H9 (cell line): ENCODE data around the gene VSTM4. TPM values are rescaled to one million over a fixed set of nuclear protein-coding genes. Genes with fewer than 3 reads are reported as not detected.

Experiments
- DNase-seq: peaks from one replicate; pipeline ENCODE4 v3.0.0-alpha.2; 2017
- H2AFZ ChIP-seq: one replicate; pipeline ENCODE4 v1.6.1; 2013; ENCODE audit warnings: mild to moderate bottlenecking, low read length, control low read depth, moderate library complexity
- H2AK5ac ChIP-seq: 2 replicates; pipeline ENCODE4 v1.6.1; 2013; ENCODE audit warnings: low read length, control low read depth, mixed read lengths; ENCODE audit not compliant: insufficient read length
- H2BK120ac ChIP-seq: one replicate; pipeline ENCODE4 v1.6.1; 2013; ENCODE audit warnings: low read depth, mild to moderate bottlenecking, low read length, control low read depth, inconsistent platforms; ENCODE audit not compliant: poor library complexity, severe bottlenecking
- H2BK12ac ChIP-seq: 2 replicates; pipeline ENCODE4 v1.6.1; 2013; ENCODE audit warnings: low read length, control low read depth, mixed read lengths, low read depth; ENCODE audit not compliant: insufficient read length
- H2BK15ac ChIP-seq: 2 replicates; pipeline ENCODE4 v1.6.1; 2013; ENCODE audit warnings: low read depth, low read length, control low read depth
- H2BK20ac ChIP-seq: one replicate; pipeline ENCODE4 v1.6.1; 2013; ENCODE audit warnings: low read depth, mild to moderate bottlenecking, low read length, control low read depth, inconsistent platforms; ENCODE audit not compliant: poor library complexity, severe bottlenecking
- H2BK5ac ChIP-seq: 2 replicates; pipeline ENCODE4 v1.6.1; 2013; ENCODE audit warnings: low read length, control low read depth, mixed read lengths; ENCODE audit not compliant: insufficient read length
- H3K14ac ChIP-seq: 2 replicates; pipeline ENCODE4 v1.6.1; 2013; ENCODE audit warnings: low read length, control low read depth; ENCODE audit not compliant: insufficient read depth
- H3K18ac ChIP-seq: 2 replicates; pipeline ENCODE4 v1.6.1; 2013; ENCODE audit warnings: low read depth, mild to moderate bottlenecking, mixed read lengths, low read length, control low read depth; ENCODE audit not compliant: insufficient read length
- H3K23ac ChIP-seq: 2 replicates; pipeline ENCODE4 v1.6.1; 2013; ENCODE audit warnings: low read length, control low read depth, mixed read lengths, low read depth; ENCODE audit not compliant: insufficient read length
- H3K23me2 ChIP-seq: 2 replicates; pipeline ENCODE4 v1.6.1; 2013; ENCODE audit warnings: low read depth, mild to moderate bottlenecking, mixed read lengths, low read length, control low read depth; ENCODE audit not compliant: insufficient read length, poor library complexity, severe bottlenecking
- H3K27ac ChIP-seq: 2 replicates; pipeline ENCODE4 v1.5.1; 2013; ENCODE audit warnings: low read length, control low read depth, mixed read lengths, low read depth; ENCODE audit not compliant: insufficient read length
- H3K27me3 ChIP-seq: 2 replicates; pipeline ENCODE4 v1.6.1; 2013; ENCODE audit warnings: low read length, control low read depth, inconsistent platforms; ENCODE audit not compliant: insufficient read depth
- H3K4ac ChIP-seq: 2 replicates; pipeline ENCODE4 v1.6.1; 2013; ENCODE audit warnings: low read depth, mild to moderate bottlenecking, control low read depth, inconsistent platforms, low read length, moderate library complexity
- H3K4me1 ChIP-seq: 2 replicates; pipeline ENCODE4 v1.6.1; 2013; ENCODE audit warnings: low read length, control low read depth, inconsistent platforms; ENCODE audit not compliant: insufficient read depth
- H3K4me2 ChIP-seq: 2 replicates; pipeline ENCODE4 v1.6.1; 2013; ENCODE audit warnings: low read length, control low read depth, mixed read lengths; ENCODE audit not compliant: insufficient read length, insufficient read depth
- H3K56ac ChIP-seq: 2 replicates; pipeline ENCODE4 v1.6.1; 2013; ENCODE audit warnings: low read depth, mild to moderate bottlenecking, mixed read lengths, low read length, control low read depth; ENCODE audit not compliant: insufficient read length
- H3K79me1 ChIP-seq: 2 replicates; pipeline ENCODE4 v1.6.1; 2013; ENCODE audit warnings: low read depth, mild to moderate bottlenecking, moderate library complexity, low read length, control low read depth, inconsistent platforms; ENCODE audit not compliant: insufficient read depth, poor library complexity, severe bottlenecking
- H3K79me2 ChIP-seq: 2 replicates; pipeline ENCODE4 v1.6.1; 2013; ENCODE audit warnings: low read length, control low read depth, inconsistent platforms; ENCODE audit not compliant: insufficient read depth
- H3K9ac ChIP-seq: 2 replicates; pipeline ENCODE4 v1.6.1; 2013; ENCODE audit warnings: low read length, control low read depth, mixed read lengths; ENCODE audit not compliant: insufficient read length; ENCODE audit errors: extremely low read depth
- H3K9me3 ChIP-seq: one replicate; pipeline ENCODE4 v1.6.1; 2013; ENCODE audit warnings: low read depth, low read length, inconsistent platforms; ENCODE audit not compliant: control insufficient read depth
- H3T11ph ChIP-seq: one replicate; pipeline ENCODE4 v1.6.1; 2013; ENCODE audit warnings: mild to moderate bottlenecking, low read length, control low read depth, inconsistent platforms
- H4K20me1 ChIP-seq: one replicate; pipeline ENCODE4 v1.6.1; 2013; ENCODE audit not compliant: control insufficient read depth, insufficient read length, insufficient read depth
- H4K5ac ChIP-seq: 2 replicates; pipeline ENCODE4 v1.6.1; 2013; ENCODE audit warnings: low read depth, mild to moderate bottlenecking, mixed read lengths, low read length, control low read depth; ENCODE audit not compliant: insufficient read length
- H4K8ac ChIP-seq: replicated peaks from 2 replicates; pipeline ENCODE4 v1.6.1; 2013; ENCODE audit warnings: low read length, control low read depth, mixed read lengths, low read depth; ENCODE audit not compliant: insufficient read length
- H4K91ac ChIP-seq: 2 replicates; pipeline ENCODE4 v1.6.1; 2013; ENCODE audit warnings: low read depth, mild to moderate bottlenecking, moderate library complexity, mixed read lengths, low read length, control low read depth; ENCODE audit not compliant: insufficient read length
- H3K27ac Mint-ChIP-seq, 3 experiments: 2 replicates in 2 of 3; 3 replicates in 1 of 3; pipeline ENCODE4 v1.8.0; 2020 to 2021; ENCODE audit warnings: mixed read lengths in 3 of 3, mild to moderate bottlenecking in 1 of 3, moderate library complexity in 1 of 3
- H3K27me3 Mint-ChIP-seq: 2 replicates; pipeline ENCODE4 v1.8.0; 2021; ENCODE audit warnings: low read depth, mild to moderate bottlenecking, moderate library complexity, mixed read lengths
- H3K36me3 Mint-ChIP-seq, 3 experiments: 2 replicates in 2 of 3; 3 replicates in 1 of 3; pipeline ENCODE4 v1.8.0; 2020 to 2021; ENCODE audit warnings: low read depth in 3 of 3, mixed read lengths in 3 of 3; ENCODE audit not compliant: insufficient read depth in 1 of 3
- H3K4me1 Mint-ChIP-seq, 2 experiments: 2 replicates each; pipeline ENCODE4 v1.8.0; 2020; ENCODE audit warnings: mixed read lengths in 2 of 2
- H3K4me3 Mint-ChIP-seq, 2 experiments: 2 replicates in 1 of 2; 3 replicates in 1 of 2; pipeline ENCODE4 v1.8.0; 2020 to 2021; ENCODE audit warnings: mild to moderate bottlenecking in 2 of 2, mixed read lengths in 2 of 2, moderate library complexity in 1 of 2
- H3K9me3 Mint-ChIP-seq, 2 experiments: 2 replicates in 1 of 2; 3 replicates in 1 of 2; pipeline ENCODE4 v1.8.0; 2020; ENCODE audit warnings: mild to moderate bottlenecking in 2 of 2, mixed read lengths in 2 of 2, moderate library complexity in 1 of 2
- WGBS: extraction: QIAGEN DNeasy Blood & Tissue Kit; methylation state at CpG from one replicate; pipeline ENCODE4 v1.1.7; 2013; ENCODE audit warnings: missing lambda C conversion rate, low lambda C conversion rate, mixed read lengths; ENCODE audit not compliant: insufficient read length; ENCODE audit errors: extremely low coverage; 5-methylcytosine and 5-hydroxymethylcytosine counted together
- total RNA-seq: library from RNA; stranded (reverse); gene quantifications from 2 replicates; pipeline ENCODE4 v1.2.1, GENCODE V29; 2021
- TF ChIP-seq, protein P1 (sequence below): fragments of 200-600 bp; sonication (generic); conservative IDR thresholded peaks from 3 replicates; pipeline ENCODE4 v1.8.0; 2021; ENCODE audit warnings: antibody characterized with exemption, mild to moderate bottlenecking

The VSTM4 gene
- total RNA-seq, 1 experiment from 2014 or later = 0.44 TPM

DNA sequence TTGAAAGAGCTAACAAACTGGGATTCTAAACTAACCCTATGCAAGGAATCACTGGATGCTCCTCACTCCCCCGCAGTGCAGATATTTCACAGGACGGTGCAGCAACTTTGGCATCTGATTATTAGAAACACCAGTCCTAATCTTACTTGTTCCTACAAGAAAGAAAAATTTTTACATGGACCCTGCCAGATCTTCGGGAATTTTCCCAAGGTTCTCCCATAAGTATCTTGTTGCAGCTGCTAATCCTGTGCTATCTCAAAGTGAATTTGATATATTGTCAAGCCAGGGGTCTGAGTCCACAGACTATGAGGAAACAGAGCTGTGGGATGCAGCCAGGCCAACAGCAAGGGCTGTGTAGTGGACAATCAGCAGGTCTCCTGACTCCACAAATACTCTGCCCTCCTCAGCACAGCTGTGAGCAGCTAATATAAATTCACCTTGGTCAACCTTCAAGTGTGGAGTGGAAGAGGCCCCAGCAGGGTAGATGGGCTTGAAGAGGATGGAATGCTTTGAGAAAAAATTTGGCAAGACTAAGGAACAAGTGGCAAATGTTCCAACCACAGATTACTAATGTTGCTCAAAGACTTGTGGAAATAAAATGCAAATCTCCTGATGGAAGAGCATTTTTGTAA is 25.6 kb downstream of the VSTM4 start:
- no peak overlapping the region for H3K4ac ChIP-seq
- H4K91ac ChIP-seq = no peak overlapping the region
- no peak overlapping the region for H3K27ac Mint-ChIP-seq
- H3K4me3 Mint-ChIP-seq = no peak overlapping the region
- TF ChIP-seq, protein P1, sequence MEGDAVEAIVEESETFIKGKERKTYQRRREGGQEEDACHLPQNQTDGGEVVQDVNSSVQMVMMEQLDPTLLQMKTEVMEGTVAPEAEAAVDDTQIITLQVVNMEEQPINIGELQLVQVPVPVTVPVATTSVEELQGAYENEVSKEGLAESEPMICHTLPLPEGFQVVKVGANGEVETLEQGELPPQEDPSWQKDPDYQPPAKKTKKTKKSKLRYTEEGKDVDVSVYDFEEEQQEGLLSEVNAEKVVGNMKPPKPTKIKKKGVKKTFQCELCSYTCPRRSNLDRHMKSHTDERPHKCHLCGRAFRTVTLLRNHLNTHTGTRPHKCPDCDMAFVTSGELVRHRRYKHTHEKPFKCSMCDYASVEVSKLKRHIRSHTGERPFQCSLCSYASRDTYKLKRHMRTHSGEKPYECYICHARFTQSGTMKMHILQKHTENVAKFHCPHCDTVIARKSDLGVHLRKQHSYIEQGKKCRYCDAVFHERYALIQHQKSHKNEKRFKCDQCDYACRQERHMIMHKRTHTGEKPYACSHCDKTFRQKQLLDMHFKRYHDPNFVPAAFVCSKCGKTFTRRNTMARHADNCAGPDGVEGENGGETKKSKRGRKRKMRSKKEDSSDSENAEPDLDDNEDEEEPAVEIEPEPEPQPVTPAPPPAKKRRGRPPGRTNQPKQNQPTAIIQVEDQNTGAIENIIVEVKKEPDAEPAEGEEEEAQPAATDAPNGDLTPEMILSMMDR = no peak
- H4K20me1 ChIP-seq = no peaks in the 10 kb centered on the region
- H2BK120ac ChIP-seq = no peak overlapping the region
- no CpG with 5 or more reads among the region's 3 CpGs for WGBS
- peaks cover 15 to 22% of the 10 kb centered on the region in 2 experiments for H3K9me3 Mint-ChIP-seq
- no peak overlapping the region for H4K5ac ChIP-seq
- H3K18ac ChIP-seq = no peak overlapping the region
- no peak overlapping the region for H2BK12ac ChIP-seq
- H3K79me2 ChIP-seq = no peaks in the 10 kb centered on the region
- H3K4me2 ChIP-seq = no peak overlapping the region
- no peaks in the 10 kb centered on the region; the same call in 1 of the 2 replicates for H3K4me1 ChIP-seq
- H2BK20ac ChIP-seq = no peak overlapping the region
- H2AFZ ChIP-seq = no peak overlapping the region
- no peak overlapping the region for H2BK5ac ChIP-seq
- no peak overlapping the region for H2BK15ac ChIP-seq
- no peak overlapping the region for H3K23ac ChIP-seq
- no peak overlapping the region for H3K14ac ChIP-seq
- H3K79me1 ChIP-seq = no peaks in the 10 kb centered on the region
- no peak overlapping the region for H3K56ac ChIP-seq
- peaks cover 53% of the 10 kb centered on the region for H3K27me3 Mint-ChIP-seq
- no peaks in the 10 kb centered on the region for H3K23me2 ChIP-seq
- H4K8ac ChIP-seq = no peak overlapping the region
- H2AK5ac ChIP-seq = no peak overlapping the region
- H3K4me1 Mint-ChIP-seq = peaks cover 13% of the 10 kb centered on the region in 2 experiments
- no peak overlapping the region for H3T11ph ChIP-seq
- no peak overlapping the region for H3K27ac ChIP-seq
- no peaks in the 10 kb centered on the region for H3K9me3 ChIP-seq
- H3K9ac ChIP-seq = no peak overlapping the region
- H3K36me3 Mint-ChIP-seq = peaks cover 4 to 15% (median 4%) of the 10 kb centered on the region in 3 experiments; a peak in 6 of 7 replicates
- H3K27me3 ChIP-seq = no peaks in the 10 kb centered on the region
- no peak for DNase-seq
